ENCODE measurements around the gene RABEP2.
"Not testable (repeated sequence)": the region's sequence is repeated elsewhere in the genome, so short reads cannot be mapped to it uniquely, and the experiment has no call there.

RABEP2 gene

GRCh38 chr16:28876973-28877654 lies 47.9 kb downstream of the RABEP2 start:
- no peak for DNase-seq

- no peak for DNase-seq
These were observed 48.9 kb downstream of the RABEP2 start for GRCh38 chr16:28876019-28876659.

- DNase-seq: no peak
These were observed 49.7 kb downstream of the RABEP2 start for GRCh38 chr16:28875134-28876018.

- DNase-seq: no peak
These were observed 50.6 kb downstream of the RABEP2 start for GRCh38 chr16:28874406-28874805.

DNA sequence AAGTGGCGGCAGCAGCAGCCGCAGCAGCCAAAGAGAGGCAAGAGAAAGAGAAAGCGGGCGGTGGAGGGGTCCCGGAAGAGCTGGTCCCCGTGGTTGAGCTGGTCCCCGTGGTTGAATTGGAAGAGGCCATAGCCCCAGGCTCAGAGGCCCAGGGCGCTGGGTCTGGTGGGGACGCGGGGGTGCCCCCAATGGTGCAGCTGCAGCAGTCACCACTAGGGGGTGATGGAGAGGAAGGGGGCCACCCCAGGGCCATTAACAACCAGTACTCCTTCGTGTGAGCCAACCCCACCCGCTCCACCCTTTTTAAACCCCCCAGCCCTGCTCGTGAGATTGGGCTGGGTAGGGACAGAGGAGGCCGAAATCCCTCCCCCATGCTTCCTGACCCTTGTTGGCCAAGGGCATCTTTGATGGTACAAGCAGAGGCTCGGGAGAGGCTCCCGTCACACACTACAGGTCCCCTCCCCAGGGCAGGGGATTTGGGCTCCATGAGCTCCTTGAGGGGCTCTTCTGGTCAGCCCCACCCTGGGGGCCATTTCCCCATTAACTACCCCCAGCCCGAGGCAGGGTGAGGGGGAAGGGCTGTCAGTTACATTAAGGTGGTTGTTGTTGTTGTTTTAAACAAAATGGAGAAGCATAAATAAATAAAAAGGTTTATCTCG lies 51.4 kb downstream of the RABEP2 start:
- no peak for DNase-seq

- no peak for DNase-seq
These were observed 52.1 kb downstream of the RABEP2 start for GRCh38 chr16:28872952-28873351.

GRCh38 chr16:28869201-28869600 lies 55.8 kb downstream of the RABEP2 start:
- DNase-seq: no peak

- DNase-seq: not testable (repeated sequence)
These were observed 57.4 kb downstream of the RABEP2 start for GRCh38 chr16:28867646-28868045.

- DNase-seq: no peak
These were observed 57.8 kb downstream of the RABEP2 start for GRCh38 chr16:28867241-28867640.

- no peak for DNase-seq
These were observed 58.6 kb downstream of the RABEP2 start for GRCh38 chr16:28866454-28866804.

- no peak for DNase-seq
These were observed 59.1 kb downstream of the RABEP2 start for GRCh38 chr16:28865722-28866453.

GRCh38 chr16:28865001-28865688 lies 59.9 kb downstream of the RABEP2 start:
- no peak for DNase-seq

- DNase-seq: no peak
These were observed 60.9 kb downstream of the RABEP2 start for GRCh38 chr16:28863929-28864793.

DNA sequence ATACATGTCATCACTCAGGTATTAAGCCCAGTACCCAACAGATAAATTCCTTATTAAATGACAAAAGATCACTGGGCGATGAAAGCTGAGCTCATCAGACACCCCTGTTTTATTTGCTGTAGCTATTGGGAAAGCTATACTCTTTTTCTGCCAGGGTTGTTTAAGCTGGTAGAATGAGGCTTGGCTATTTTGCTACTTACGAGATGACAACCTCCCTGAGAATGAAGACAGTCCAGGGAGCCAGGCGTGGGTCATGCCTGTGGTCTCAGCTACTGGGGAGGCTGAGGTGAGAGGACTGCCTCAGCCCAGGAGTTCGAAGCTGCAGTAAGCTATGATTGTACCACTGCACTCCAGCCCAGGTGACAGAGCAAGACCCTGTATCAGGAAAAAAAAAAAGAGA lies 65.7 kb downstream of the RABEP2 start:
- DNase-seq: no peak

GRCh38 chr16:28858421-28858820 lies 66.6 kb downstream of the RABEP2 start:
- no peak for DNase-seq

All from islet precursor cell (in vitro differentiated cells).